B cell (primary cell): ENCODE measurements around the gene GYS1. TPM values are rescaled to one million over a fixed set of nuclear protein-coding genes. Genes with fewer than 3 reads are reported as not detected.
A peak's percentile ranks its signal among the peaks of the same experiment; 100 is the strongest.
"Not testable (repeated sequence)": the region's sequence is repeated elsewhere in the genome, so short reads cannot be mapped to it uniquely, and the experiment has no call there.

Experiments
- ATAC-seq: fragments of 200-7000 bp; cut with Tn5 transposase; one replicate; pipeline ENCODE4 v1.10.0; 2021; ENCODE audit warnings: low read depth, mild to moderate bottlenecking, moderate number of reproducible peaks, moderate library complexity
- CTCF ChIA-PET: fragments of 350-600 bp; sonication (Branson Sonifier 250); formaldehyde crosslinking; loops from one replicate; lab custom pipeline; 2021; ENCODE audit warnings: antibody characterized with exemption, inconsistent platforms; lab: Charles Lee
- POLR2A ChIA-PET: fragments of 350-600 bp; sonication (Branson Sonifier 250); formaldehyde crosslinking; loops from one replicate; lab custom pipeline; 2021; ENCODE audit warnings: antibody characterized with exemption; lab: Charles Lee
- DNase-seq: peaks from one replicate; pipeline ENCODE4 v3.0.0; 2013
- H2AFZ ChIP-seq: 2 replicates; pipeline ENCODE4 v1.6.1; 2012; ENCODE audit warnings: mild to moderate bottlenecking, low read depth, low read length; ENCODE audit not compliant: insufficient read depth, poor library complexity, severe bottlenecking
- H3K27ac ChIP-seq, 2 donors: 1 replicate in 1 of 2; 2 replicates in 1 of 2; pipeline ENCODE4 v1.5.1; 2012 to 2013; ENCODE audit warnings: low read length in 2 of 2, mild to moderate bottlenecking in 2 of 2, moderate library complexity in 1 of 2
- H3K27me3 ChIP-seq, 4 experiments: fragments of 200-600 bp in 1 of 4; sonication (generic) in 1 of 4; replicated peaks in 1 of 4; 1 replicate in 2 of 4; 2 replicates in 2 of 4; pipeline versions ENCODE4 v1.6.1 to v1.7.0; 2013 to 2016; ENCODE audit warnings: low read length in 3 of 4, mild to moderate bottlenecking in 2 of 4, mixed read lengths in 1 of 4, moderate library complexity in 1 of 4; ENCODE audit not compliant: insufficient read depth in 4 of 4, control insufficient read depth in 3 of 4; ENCODE audit errors: control extremely low read depth in 1 of 4
- H3K36me3 ChIP-seq, 2 experiments: replicated peaks in 1 of 2; 1 replicate in 1 of 2; 2 replicates in 1 of 2; pipeline versions ENCODE4 v1.6.1 to v1.7.1; 2013; ENCODE audit warnings: low read length in 1 of 2; ENCODE audit not compliant: insufficient read depth in 2 of 2, control insufficient read depth in 1 of 2; ENCODE audit errors: control extremely low read depth in 1 of 2, extremely low read depth in 1 of 2
- H3K4me1 ChIP-seq, 2 donors: fragments of 200-600 bp in 1 of 2; sonication (generic) in 1 of 2; 1 replicate in 1 of 2; 2 replicates in 1 of 2; pipeline versions ENCODE4 v1.5.1 to v1.6.1; 2013 to 2017; ENCODE audit warnings: low read length in 2 of 2; ENCODE audit not compliant: control insufficient read depth in 2 of 2, insufficient read depth in 2 of 2
- H3K4me2 ChIP-seq: replicated peaks from 2 replicates; pipeline ENCODE3; 2012; ENCODE audit warnings: mild to moderate bottlenecking, low read depth, low read length; ENCODE audit not compliant: poor library complexity, severe bottlenecking
- H3K4me3 ChIP-seq, 5 experiments: fragments of 200-600 bp in 1 of 5; sonication (generic) in 1 of 5; 1 replicate in 3 of 5; 2 replicates in 2 of 5; pipeline versions ENCODE4 v1.5.1 to v1.7.0; 2011 to 2016; ENCODE audit warnings: low read length in 4 of 5, mild to moderate bottlenecking in 4 of 5, low read depth in 2 of 5, control low read depth in 1 of 5, moderate library complexity in 1 of 5; ENCODE audit not compliant: insufficient read depth in 1 of 5; ENCODE audit errors: control extremely low read depth in 1 of 5, extremely low read depth in 1 of 5
- H3K79me2 ChIP-seq: fragments of 200-600 bp; sonication (generic); one replicate; pipeline ENCODE4 v1.6.0; 2016; ENCODE audit warnings: low read length; ENCODE audit not compliant: control insufficient read depth, insufficient read depth
- H3K9ac ChIP-seq: fragments of 200-600 bp; sonication (generic); 2 replicates; pipeline ENCODE4 v1.6.1; 2017; ENCODE audit warnings: mild to moderate bottlenecking, low read length, moderate library complexity
- H3K9me3 ChIP-seq, 3 donors: one replicate each; pipeline versions ENCODE4 v1.6.1 to v1.7.1; 2013; ENCODE audit warnings: low read length in 2 of 3; ENCODE audit not compliant: control insufficient read depth in 2 of 3, insufficient read depth in 1 of 3; ENCODE audit errors: control extremely low read depth in 1 of 3
- H4K20me1 ChIP-seq: 2 replicates; pipeline ENCODE4 v1.6.0; 2012; ENCODE audit warnings: mild to moderate bottlenecking, low read length; ENCODE audit not compliant: insufficient read depth, control insufficient read depth, poor library complexity, severe bottlenecking
- H3K27ac Mint-ChIP-seq: one replicate; pipeline ENCODE4 v1.8.0; 2021; ENCODE audit warnings: mixed read lengths
- H3K27me3 Mint-ChIP-seq: one replicate; pipeline ENCODE4 v1.8.0; 2021; ENCODE audit warnings: mixed read lengths
- H3K4me1 Mint-ChIP-seq: one replicate; pipeline ENCODE4 v1.8.0; 2021; ENCODE audit warnings: mixed read lengths
- H3K4me3 Mint-ChIP-seq: one replicate; pipeline ENCODE4 v1.8.0; 2021; ENCODE audit warnings: mixed read lengths
- H3K9me3 Mint-ChIP-seq: one replicate; pipeline ENCODE4 v1.8.0; 2022; ENCODE audit warnings: mixed read lengths; ENCODE audit not compliant: insufficient read depth
- CTCF ChIP-seq: fragments of 200-600 bp; IDR thresholded peaks from one replicate; pipeline ENCODE4 v1.8.0; 2022; ENCODE audit warnings: antibody characterized with exemption, mild to moderate bottlenecking
- WGBS: methylation state at CpG from one replicate; pipeline ENCODE4 v1.1.5; 2013; ENCODE audit warnings: missing lambda C conversion rate; ENCODE audit not compliant: insufficient coverage; 5-methylcytosine and 5-hydroxymethylcytosine counted together
- intact Hi-C: fragments of 100-400 bp; cut with micrococcal nuclease; formaldehyde crosslinking; loops from one replicate; pipeline ENCODE4 v1.10.0; 2022
- polyA plus RNA-seq: library from polyadenylated mRNA; depleted of rRNA; stranded (reverse); fragments of >200 nt; gene quantifications from 2 replicates; pipeline ENCODE4 v1.2.3, GENCODE V29; 2012
- total RNA-seq, 2 donors: library from RNA; stranded (reverse); fragments of 120-200 nt in 1 of 2; gene quantifications; 1 replicate in 1 of 2; 2 replicates in 1 of 2; pipeline versions ENCODE4 v1.2.3 to v1.2.4, GENCODE V29; 2013 to 2022

GYS1 gene
- total and polyA plus RNA-seq, 2 donors (not counting 1 experiment from before 2014, with no cell fraction given): 28.9 to 62.7 TPM

DNA sequence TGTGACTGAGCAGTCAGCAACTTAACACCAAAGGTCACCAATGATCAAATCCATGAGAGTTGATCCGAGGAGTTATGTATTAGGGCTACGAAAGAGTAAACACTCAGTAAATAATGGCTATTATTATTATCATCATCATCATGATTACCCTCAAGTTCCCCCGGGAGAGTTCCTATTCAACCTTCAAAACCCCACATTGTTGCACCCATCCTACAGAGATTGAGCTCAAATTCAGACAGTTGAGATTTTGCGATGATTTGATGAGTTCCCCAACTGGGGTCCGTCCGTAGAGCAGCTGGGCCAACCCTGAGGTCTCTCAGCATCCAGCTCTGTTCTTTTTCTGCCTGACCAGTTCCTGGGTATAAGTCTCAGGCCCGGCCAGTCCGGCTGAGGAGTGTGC is 45.0 kb upstream of the GYS1 start:
- H4K20me1 ChIP-seq, H3K9me3 ChIP-seq, DNase-seq, H3K4me3 Mint-ChIP-seq, H3K9ac ChIP-seq, H3K27me3 ChIP-seq, intact Hi-C loops, H3K9me3 Mint-ChIP-seq, H3K36me3 ChIP-seq, H3K4me1 Mint-ChIP-seq, H3K4me2 ChIP-seq, POLR2A ChIA-PET, H2AFZ ChIP-seq, H3K4me1 ChIP-seq, H3K4me3 ChIP-seq, H3K27ac ChIP-seq, H3K79me2 ChIP-seq, ATAC-seq, H3K27ac Mint-ChIP-seq: not testable (repeated sequence)
- WGBS: 100% methylated on average over 1 of the region's 8 CpGs
- CTCF ChIA-PET: interaction anchor here (0.6 kb wide), 1 partner anchor 34 kb away, joined by 3 read pairs; no protein-coding TSS in a partner anchor
- H3K27me3 Mint-ChIP-seq: peaks cover 11% of the 10 kb centered on the region

- ATAC-seq, H3K36me3 ChIP-seq, H3K4me2 ChIP-seq, H3K27me3 ChIP-seq, H3K4me1 ChIP-seq, H3K27me3 Mint-ChIP-seq, POLR2A ChIA-PET, H2AFZ ChIP-seq, H3K9me3 ChIP-seq, H3K4me3 ChIP-seq, H3K27ac ChIP-seq, H3K4me1 Mint-ChIP-seq, CTCF ChIA-PET, H3K9ac ChIP-seq, H3K79me2 ChIP-seq, H4K20me1 ChIP-seq, H3K4me3 Mint-ChIP-seq, H3K9me3 Mint-ChIP-seq, intact Hi-C loops: not testable (repeated sequence)
- WGBS: 49% methylated on average over 9 of the region's 18 CpGs
- H3K27ac Mint-ChIP-seq: peak within 1 kb of the TSS; percentile 26
- peak; percentile 43 for TF ChIP-seq CTCF
- peak; percentile 22 for DNase-seq
Observed at GRCh38 chr19:49036815-49037214, 43.7 kb upstream of the GYS1 start, which contains the start of gene CGB1. CGB1 (minus strand) TSS chr19:49036895; CDS start chr19:49036711, 184 bp downstream.
